Lower leg skin (tissue), 3 donors: ENCODE data around the gene MTHFD1L.

Experiments used
- POLR2A ChIP-seq, 2 donors: fragments of 450-650 bp; IDR thresholded peaks; one replicate each; pipeline ENCODE4 v1.6.1; 2016 to 2017; ENCODE audit warnings: antibody characterized with exemption in 2 of 2, mild to moderate bottlenecking in 1 of 2, moderate library complexity in 1 of 2
- TF ChIP-seq, protein P1 (sequence below), 3 donors: fragments of 450-650 bp; IDR thresholded peaks; one replicate each; pipeline ENCODE4 v1.5.1; 2016; ENCODE audit warnings: antibody characterized with exemption in 3 of 3, mild to moderate bottlenecking in 3 of 3, moderate library complexity in 2 of 3

DNA sequence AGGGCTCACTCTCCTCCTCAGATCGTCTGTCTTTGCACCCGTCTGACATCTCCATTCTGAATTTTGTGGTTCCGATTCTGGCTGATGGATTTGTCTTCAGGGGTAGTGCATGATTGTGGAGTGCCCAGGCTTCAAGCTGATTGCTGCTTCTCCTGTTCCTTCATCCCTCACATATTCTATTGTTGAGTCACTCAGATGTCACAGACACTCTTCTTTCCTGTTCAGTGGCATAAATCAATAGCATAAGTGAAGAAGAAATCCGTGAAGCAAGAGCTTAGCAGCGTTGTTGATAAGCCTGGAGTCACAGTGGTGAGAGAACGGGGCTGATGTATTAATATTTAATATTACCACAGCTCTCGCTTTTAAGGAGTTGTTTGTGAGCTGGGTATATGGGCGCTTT is 152.5 kb downstream of the MTHFD1L start:
- TF ChIP-seq, protein P1, sequence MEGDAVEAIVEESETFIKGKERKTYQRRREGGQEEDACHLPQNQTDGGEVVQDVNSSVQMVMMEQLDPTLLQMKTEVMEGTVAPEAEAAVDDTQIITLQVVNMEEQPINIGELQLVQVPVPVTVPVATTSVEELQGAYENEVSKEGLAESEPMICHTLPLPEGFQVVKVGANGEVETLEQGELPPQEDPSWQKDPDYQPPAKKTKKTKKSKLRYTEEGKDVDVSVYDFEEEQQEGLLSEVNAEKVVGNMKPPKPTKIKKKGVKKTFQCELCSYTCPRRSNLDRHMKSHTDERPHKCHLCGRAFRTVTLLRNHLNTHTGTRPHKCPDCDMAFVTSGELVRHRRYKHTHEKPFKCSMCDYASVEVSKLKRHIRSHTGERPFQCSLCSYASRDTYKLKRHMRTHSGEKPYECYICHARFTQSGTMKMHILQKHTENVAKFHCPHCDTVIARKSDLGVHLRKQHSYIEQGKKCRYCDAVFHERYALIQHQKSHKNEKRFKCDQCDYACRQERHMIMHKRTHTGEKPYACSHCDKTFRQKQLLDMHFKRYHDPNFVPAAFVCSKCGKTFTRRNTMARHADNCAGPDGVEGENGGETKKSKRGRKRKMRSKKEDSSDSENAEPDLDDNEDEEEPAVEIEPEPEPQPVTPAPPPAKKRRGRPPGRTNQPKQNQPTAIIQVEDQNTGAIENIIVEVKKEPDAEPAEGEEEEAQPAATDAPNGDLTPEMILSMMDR (IDR thresholded peaks at IDR 0.05): no peak
- TF ChIP-seq POLR2A (IDR thresholded peaks at IDR 0.05): no peak
